ENCODE measurements around the gene TBC1D8.

GRCh38 chr2:101164021-101164420 is 12.8 kb upstream of the TBC1D8 start:
- no peak for TF ChIP-seq CTCF (IDR thresholded peaks at IDR 0.05)
- no peak for TF ChIP-seq POLR2A (IDR thresholded peaks at IDR 0.05)

All from body of pancreas (tissue), 4 donors.